ENCODE data around the gene TMEM240.
A peak's percentile ranks its signal among the peaks of the same experiment; 100 is the strongest.

The TMEM240 gene

GRCh38 chr1:1556505-1556904, 16.1 kb upstream of the TMEM240 start:
- H3K4me3 ChIP-seq (ENCODE audit: low read depth, low read length): no peak overlapping the region
- H3K4me1 ChIP-seq (ENCODE audit: control insufficient read depth, insufficient read depth, low read length): no peaks in the 10 kb centered on the region
- peaks cover 22% of the 10 kb centered on the region for H3K36me3 ChIP-seq (ENCODE audit: control insufficient read depth, insufficient read depth, low read length)
- 0 out of 2 replicates have a peak overlapping the region, but pooled peaks have one; percentile 63 for H3K27ac ChIP-seq (ENCODE audit: low read depth, low read length)
- no peaks in the 10 kb centered on the region for H3K27me3 ChIP-seq (ENCODE audit: control insufficient read depth, insufficient read depth, low read length)
- no peaks in the 10 kb centered on the region for H3K9me3 ChIP-seq (ENCODE audit: control insufficient read depth, insufficient read depth, low read depth, low read length)
- H3K9ac ChIP-seq (ENCODE audit: low read length): no peak overlapping the region

- no peak overlapping the region for H3K9ac ChIP-seq (ENCODE audit: low read length)
Observed at GRCh38 chr1:1554926-1555915, 14.8 kb upstream of the TMEM240 start.

GRCh38 chr1:1554550-1554925, 14.1 kb upstream of the TMEM240 start:
- H3K27ac ChIP-seq (ENCODE audit: low read depth, low read length): no peak overlapping the region
- H3K4me3 ChIP-seq (ENCODE audit: low read depth, low read length): no peak overlapping the region
- no peaks in the 10 kb centered on the region for H3K27me3 ChIP-seq (ENCODE audit: control insufficient read depth, insufficient read depth, low read length)
- peaks cover 11% of the 10 kb centered on the region for H3K36me3 ChIP-seq (ENCODE audit: control insufficient read depth, insufficient read depth, low read length)
- H3K4me1 ChIP-seq (ENCODE audit: control insufficient read depth, insufficient read depth, low read length): no peaks in the 10 kb centered on the region
- H3K9me3 ChIP-seq (ENCODE audit: control insufficient read depth, insufficient read depth, low read depth, low read length): no peaks in the 10 kb centered on the region
- H3K9ac ChIP-seq (ENCODE audit: low read length): no peak overlapping the region

More at GRCh38 chr1:1554926-1555915, 14.8 kb upstream of the TMEM240 start:
- no peaks in the 10 kb centered on the region for H3K4me1 ChIP-seq (ENCODE audit: control insufficient read depth, insufficient read depth, low read length)
- peaks cover 14% of the 10 kb centered on the region for H3K36me3 ChIP-seq (ENCODE audit: control insufficient read depth, insufficient read depth, low read length)
- no peak overlapping the region for H3K27ac ChIP-seq (ENCODE audit: low read depth, low read length)
- no peaks in the 10 kb centered on the region for H3K27me3 ChIP-seq (ENCODE audit: control insufficient read depth, insufficient read depth, low read length)
- no peak overlapping the region for H3K4me3 ChIP-seq (ENCODE audit: low read depth, low read length)
- H3K9me3 ChIP-seq (ENCODE audit: control insufficient read depth, insufficient read depth, low read depth, low read length): no peaks in the 10 kb centered on the region

- H3K4me1 ChIP-seq (ENCODE audit: control insufficient read depth, insufficient read depth, low read length): no peaks in the 10 kb centered on the region
- no peak overlapping the region for H3K9ac ChIP-seq (ENCODE audit: low read length)
- no peaks in the 10 kb centered on the region for H3K27me3 ChIP-seq (ENCODE audit: control insufficient read depth, insufficient read depth, low read length)
- peaks cover 11% of the 10 kb centered on the region for H3K36me3 ChIP-seq (ENCODE audit: control insufficient read depth, insufficient read depth, low read length)
- no peaks in the 10 kb centered on the region for H3K9me3 ChIP-seq (ENCODE audit: control insufficient read depth, insufficient read depth, low read depth, low read length)
- no peak overlapping the region for H3K27ac ChIP-seq (ENCODE audit: low read depth, low read length)
- H3K4me3 ChIP-seq (ENCODE audit: low read depth, low read length): no peak overlapping the region
Observed at GRCh38 chr1:1553821-1554494, 13.5 kb upstream of the TMEM240 start.

GRCh38 chr1:1552263-1552639, 11.8 kb upstream of the TMEM240 start:
- Histone ChIP-seq H3K27ac (ENCODE audit: low read depth, low read length) (no peak overlapping the region), H3K9me3 (ENCODE audit: control insufficient read depth, insufficient read depth, low read depth, low read length) (no peaks in the 10 kb centered on the region), H3K36me3 (ENCODE audit: control insufficient read depth, insufficient read depth, low read length) (peaks cover 14% of the 10 kb centered on the region), H3K4me1 (ENCODE audit: control insufficient read depth, insufficient read depth, low read length) (no peaks in the 10 kb centered on the region), H3K4me3 (ENCODE audit: low read depth, low read length) (no peak overlapping the region), H3K27me3 (ENCODE audit: control insufficient read depth, insufficient read depth, low read length) (no peaks in the 10 kb centered on the region), H3K9ac (ENCODE audit: low read length) (no peak overlapping the region)

- H3K27ac ChIP-seq (ENCODE audit: low read depth, low read length): no peak overlapping the region
- H3K4me1 ChIP-seq (ENCODE audit: control insufficient read depth, insufficient read depth, low read length): no peaks in the 10 kb centered on the region
- H3K9ac ChIP-seq (ENCODE audit: low read length): no peak overlapping the region
- H3K36me3 ChIP-seq (ENCODE audit: control insufficient read depth, insufficient read depth, low read length): peaks cover 17% of the 10 kb centered on the region
- H3K9me3 ChIP-seq (ENCODE audit: control insufficient read depth, insufficient read depth, low read depth, low read length): no peaks in the 10 kb centered on the region
- no peak overlapping the region for H3K4me3 ChIP-seq (ENCODE audit: low read depth, low read length)
- H3K27me3 ChIP-seq (ENCODE audit: control insufficient read depth, insufficient read depth, low read length): no peaks in the 10 kb centered on the region
Observed at GRCh38 chr1:1551524-1552262, 11.3 kb upstream of the TMEM240 start.

GRCh38 chr1:1550591-1551432, 10.4 kb upstream of the TMEM240 start:
- H3K27ac ChIP-seq (ENCODE audit: low read depth, low read length): no peak overlapping the region

GRCh38 chr1:1550087-1550486, 9.7 kb upstream of the TMEM240 start:
- H3K4me1 ChIP-seq (ENCODE audit: control insufficient read depth, insufficient read depth, low read length): no peaks in the 10 kb centered on the region
- peaks cover 14% of the 10 kb centered on the region for H3K36me3 ChIP-seq (ENCODE audit: control insufficient read depth, insufficient read depth, low read length)
- H3K9me3 ChIP-seq (ENCODE audit: control insufficient read depth, insufficient read depth, low read depth, low read length): no peaks in the 10 kb centered on the region
- no peak overlapping the region for H3K27ac ChIP-seq (ENCODE audit: low read depth, low read length)
- H3K4me3 ChIP-seq (ENCODE audit: low read depth, low read length): no peak overlapping the region
- H3K27me3 ChIP-seq (ENCODE audit: control insufficient read depth, insufficient read depth, low read length): no peaks in the 10 kb centered on the region
- no peak overlapping the region for H3K9ac ChIP-seq (ENCODE audit: low read length)

More at GRCh38 chr1:1550591-1551432, 10.4 kb upstream of the TMEM240 start:
- Histone ChIP-seq H3K9me3 (ENCODE audit: control insufficient read depth, insufficient read depth, low read depth, low read length) (no peaks in the 10 kb centered on the region), H3K4me3 (ENCODE audit: low read depth, low read length) (no peak overlapping the region), H3K27me3 (ENCODE audit: control insufficient read depth, insufficient read depth, low read length) (no peaks in the 10 kb centered on the region), H3K9ac (ENCODE audit: low read length) (no peak overlapping the region), H3K36me3 (ENCODE audit: control insufficient read depth, insufficient read depth, low read length) (peaks cover 18% of the 10 kb centered on the region), H3K4me1 (ENCODE audit: control insufficient read depth, insufficient read depth, low read length) (no peaks in the 10 kb centered on the region)

- no peaks in the 10 kb centered on the region for H3K4me1 ChIP-seq (ENCODE audit: control insufficient read depth, insufficient read depth, low read length)
- H3K36me3 ChIP-seq (ENCODE audit: control insufficient read depth, insufficient read depth, low read length): peaks cover 25% of the 10 kb centered on the region
- H3K27ac ChIP-seq (ENCODE audit: low read depth, low read length): no peak overlapping the region
- no peak overlapping the region for H3K4me3 ChIP-seq (ENCODE audit: low read depth, low read length)
- no peaks in the 10 kb centered on the region for H3K9me3 ChIP-seq (ENCODE audit: control insufficient read depth, insufficient read depth, low read depth, low read length)
- no peaks in the 10 kb centered on the region for H3K27me3 ChIP-seq (ENCODE audit: control insufficient read depth, insufficient read depth, low read length)
- H3K9ac ChIP-seq (ENCODE audit: low read length): no peak overlapping the region
Observed at GRCh38 chr1:1548591-1548990, 8.2 kb upstream of the TMEM240 start.

- Histone ChIP-seq H3K9ac (ENCODE audit: low read length) (no peak overlapping the region), H3K36me3 (ENCODE audit: control insufficient read depth, insufficient read depth, low read length) (peaks cover 35% of the 10 kb centered on the region)
Observed at GRCh38 chr1:1547476-1547875, 7.1 kb upstream of the TMEM240 start.

More at GRCh38 chr1:1547476-1547875, 7.1 kb upstream of the TMEM240 start:
- Histone ChIP-seq H3K4me3 (ENCODE audit: low read depth, low read length) (no peak overlapping the region), H3K9me3 (ENCODE audit: control insufficient read depth, insufficient read depth, low read depth, low read length) (no peaks in the 10 kb centered on the region), H3K4me1 (ENCODE audit: control insufficient read depth, insufficient read depth, low read length) (no peaks in the 10 kb centered on the region), H3K27me3 (ENCODE audit: control insufficient read depth, insufficient read depth, low read length) (no peaks in the 10 kb centered on the region), H3K27ac (ENCODE audit: low read depth, low read length) (no peak overlapping the region; the same call in 1 of the 2 replicates)

All from HUES6 (cell line).